A204.1 (cell line): Measurements from ENCODE around the gene ANKRD23.
"Not testable (repeated sequence)": the region's sequence is repeated elsewhere in the genome, so short reads cannot be mapped to it uniquely, and the experiment has no call there.

Experiments used
- FAIRE-seq: peaks from 2 replicates; lab custom pipeline; 2012; peaks lifted over from hg19 to GRCh38; lab: Jason Lieb, UNC

The ANKRD23 gene

GRCh38 chr2:96863056-96863455 is 19.2 kb upstream of the ANKRD23 start:
- FAIRE-seq: not testable (repeated sequence)

DNA sequence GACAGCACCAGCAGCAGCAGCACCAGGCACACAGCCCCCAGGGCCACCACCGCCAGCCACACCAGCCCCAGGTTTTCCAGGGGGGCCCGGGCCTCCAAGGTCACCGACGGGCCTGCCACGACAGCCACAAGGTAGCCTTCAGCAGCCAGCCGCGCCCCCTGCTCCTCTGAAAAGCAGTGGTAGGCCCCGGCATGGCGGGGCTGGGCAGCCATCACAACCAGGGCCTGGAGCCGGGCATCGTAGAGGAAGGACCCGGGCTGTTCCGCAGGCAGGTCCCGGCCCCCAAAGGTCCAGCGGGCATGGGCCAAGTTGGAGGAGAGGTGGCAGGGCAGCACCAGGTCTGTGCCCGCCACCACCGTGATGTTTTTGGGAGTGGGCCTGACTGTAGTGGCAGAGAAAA is 17.3 kb upstream of the ANKRD23 start:
- no peak for FAIRE-seq

DNA sequence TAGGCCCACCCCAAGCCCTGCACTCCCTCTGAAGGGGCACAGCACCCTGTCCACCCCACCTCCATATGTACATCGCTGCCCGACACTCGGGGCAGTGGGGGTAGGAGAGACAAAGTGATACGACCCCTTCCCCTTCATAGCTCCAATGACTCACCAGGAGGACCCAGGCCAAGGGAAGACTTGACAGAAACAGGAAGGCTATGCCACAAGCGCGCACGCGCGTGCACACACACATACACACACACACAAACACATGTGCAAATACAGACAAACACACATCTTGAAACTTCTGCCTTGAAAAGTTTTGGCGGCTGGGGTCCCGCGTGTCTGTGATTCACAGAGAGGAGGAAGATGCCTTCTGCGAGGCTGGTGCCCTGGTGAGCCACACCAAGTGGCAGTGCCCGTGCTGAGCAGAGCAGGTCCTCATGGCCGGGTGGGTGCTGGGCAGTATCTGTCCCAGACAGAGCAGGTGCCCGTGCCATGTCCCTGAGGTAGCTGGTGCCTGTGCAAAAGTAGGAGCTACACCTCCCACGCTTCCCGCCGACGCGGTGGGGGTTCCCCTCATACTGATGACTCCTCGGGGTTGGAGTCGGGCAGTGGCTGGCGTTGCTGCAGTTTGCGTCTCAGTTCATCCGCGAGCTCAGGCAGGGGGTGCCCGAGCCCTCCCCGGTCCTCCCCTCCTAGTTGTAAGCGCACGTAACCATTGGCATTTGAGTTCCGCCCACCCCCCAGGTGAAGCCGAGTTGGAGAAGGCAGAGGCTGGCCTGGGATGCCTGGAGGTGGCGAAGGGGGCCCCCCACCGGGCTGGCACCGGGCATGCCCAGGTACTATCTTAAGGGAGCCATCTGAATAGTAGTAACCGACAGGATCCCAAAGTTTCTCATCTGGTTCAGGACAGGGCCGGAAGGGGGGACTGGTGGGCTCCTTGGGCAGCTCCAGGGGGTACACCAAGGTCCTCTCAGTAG is 16.5 kb upstream of the ANKRD23 start:
- no peak for FAIRE-seq

- no peak for FAIRE-seq
Measured at GRCh38 chr2:96859681-96860064, 15.9 kb upstream of the ANKRD23 start.

GRCh38 chr2:96859099-96859649 is 15.4 kb upstream of the ANKRD23 start:
- FAIRE-seq: no peak

GRCh38 chr2:96857667-96858372 is 14.0 kb upstream of the ANKRD23 start, which contains the start of gene ANKRD39:
ANKRD39 (minus strand) TSS chr2:96858016; CDS start chr2:96857987, 29 bp downstream.
- FAIRE-seq: no peak

GRCh38 chr2:96856776-96857666 is 13.2 kb upstream of the ANKRD23 start:
- FAIRE-seq: no peak

DNA sequence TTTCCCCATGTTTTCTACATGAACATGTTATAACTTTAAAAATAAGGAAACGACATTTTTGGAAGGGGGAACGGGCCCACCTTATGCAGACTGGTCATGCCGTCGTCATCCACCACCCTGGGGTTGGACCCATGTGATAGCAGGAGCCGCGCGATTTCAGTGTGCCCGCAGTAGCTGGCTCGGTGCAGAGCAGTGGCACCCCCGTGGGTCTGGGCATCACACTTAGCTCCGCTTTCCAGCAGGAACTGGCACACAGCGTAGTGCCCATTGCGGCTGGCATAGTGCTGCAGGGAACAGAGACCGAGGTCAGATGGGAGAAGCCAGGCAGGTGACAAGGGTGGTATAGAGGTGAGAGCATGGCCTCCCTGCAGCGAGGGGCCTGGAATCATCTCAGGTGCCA is 9.5 kb upstream of the ANKRD23 start:
- no peak for FAIRE-seq

DNA sequence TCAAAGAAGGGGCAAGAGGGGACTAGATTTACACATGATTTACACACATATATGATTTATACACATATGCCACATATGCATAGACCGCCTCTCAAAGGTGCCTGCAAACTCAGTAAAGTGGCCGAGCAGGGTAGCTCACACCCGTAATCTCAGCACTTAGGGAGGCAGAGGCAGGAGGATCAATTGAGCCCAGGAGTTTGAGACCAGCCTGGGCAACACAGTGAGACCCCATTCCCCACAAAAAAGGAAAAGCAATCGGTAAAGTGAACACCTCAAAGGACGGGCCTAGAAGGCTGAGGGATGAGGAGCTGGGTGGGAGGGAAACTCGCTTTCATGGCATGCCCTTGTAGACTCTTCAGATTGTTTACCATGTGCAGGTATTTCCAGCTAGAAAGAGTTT is 8.8 kb upstream of the ANKRD23 start:
- no peak for FAIRE-seq

DNA sequence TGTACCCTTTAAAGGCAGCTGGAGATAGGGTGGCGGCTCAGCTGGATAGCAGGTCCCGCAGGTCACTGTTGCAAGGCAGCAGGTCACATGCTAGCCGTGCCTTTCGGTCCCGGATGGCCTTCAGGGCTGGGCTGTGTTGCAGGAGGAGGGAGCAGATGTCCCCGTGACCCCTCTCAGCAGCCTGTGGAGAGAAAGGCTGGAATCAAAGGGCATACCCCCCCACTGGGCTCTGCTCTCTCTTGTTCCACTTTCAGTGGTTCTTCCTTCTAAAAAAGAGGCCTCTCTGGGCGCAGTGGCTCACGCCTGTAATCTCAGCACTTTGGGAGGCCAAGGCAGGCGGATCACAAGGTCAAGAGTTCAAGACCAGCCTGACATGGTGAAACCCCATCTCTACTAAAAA is 4.4 kb upstream of the ANKRD23 start:
- no peak for FAIRE-seq

GRCh38 chr2:96847586-96847985 is 3.8 kb upstream of the ANKRD23 start:
- no peak for FAIRE-seq

- no peak for FAIRE-seq
Measured at GRCh38 chr2:96846825-96847224, 3.0 kb upstream of the ANKRD23 start.

DNA sequence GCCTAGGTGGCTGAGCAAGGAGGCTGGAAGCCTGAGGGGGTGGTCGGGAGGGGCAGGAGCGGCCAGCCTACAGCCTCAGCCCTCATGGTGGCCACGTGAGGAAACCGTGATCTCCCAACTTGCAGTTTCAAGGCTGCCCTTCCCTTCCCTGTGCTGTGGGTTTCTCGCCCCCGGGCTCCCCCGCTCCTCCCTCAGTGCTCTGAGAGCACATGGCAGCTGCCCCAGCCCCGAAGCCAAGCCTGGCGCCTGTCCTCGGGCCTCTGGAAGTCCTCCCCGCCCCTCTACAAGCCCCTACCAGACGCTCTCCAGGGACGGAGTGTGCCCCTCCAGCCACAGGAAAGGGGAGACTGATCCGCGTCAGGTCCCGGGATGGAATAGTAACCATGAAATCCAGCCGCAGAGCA is 586 bp upstream of the ANKRD23 start:
- no peak for FAIRE-seq

- no peak for FAIRE-seq
Measured at GRCh38 chr2:96842600-96842999, 1.2 kb downstream of the ANKRD23 start.

DNA sequence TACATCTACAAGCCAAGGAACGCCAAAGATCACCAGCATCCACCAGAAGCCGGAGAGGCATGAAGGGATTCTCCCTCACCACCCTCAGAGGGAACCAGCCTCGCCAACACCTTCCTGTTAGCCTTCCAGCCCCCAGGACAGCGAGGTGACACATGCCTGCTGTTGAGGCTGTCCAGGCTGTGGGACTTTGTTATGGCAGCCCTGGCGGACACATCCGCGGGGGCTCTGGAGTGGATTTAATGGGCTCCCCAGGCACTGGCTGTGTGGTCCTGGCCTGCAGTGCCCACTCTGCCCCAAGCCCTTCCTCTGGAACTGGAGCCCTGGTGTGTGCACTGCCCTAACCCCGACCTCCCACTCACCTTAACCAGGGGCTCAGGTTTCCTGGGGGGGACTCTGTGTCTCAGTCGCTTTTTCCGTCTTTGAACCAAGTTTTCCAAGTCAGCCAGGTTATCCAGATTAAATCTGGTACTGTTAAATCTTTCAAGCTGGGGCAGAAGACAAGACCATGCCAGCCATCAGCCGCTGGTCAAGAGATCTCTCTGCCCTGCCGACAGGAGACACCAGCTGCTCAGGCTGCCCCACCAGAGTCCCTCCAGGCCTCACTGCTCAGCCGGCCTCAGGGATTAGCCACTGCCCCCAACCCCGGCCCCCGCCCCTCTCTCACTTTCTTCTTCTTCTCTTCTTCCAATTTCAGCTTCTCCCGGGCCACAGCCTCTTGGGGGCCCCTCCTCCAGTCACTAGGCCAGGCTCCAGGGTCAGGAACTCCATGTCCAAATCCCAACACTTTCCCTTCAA is 1.9 kb downstream of the ANKRD23 start:
- FAIRE-seq: no peak

DNA sequence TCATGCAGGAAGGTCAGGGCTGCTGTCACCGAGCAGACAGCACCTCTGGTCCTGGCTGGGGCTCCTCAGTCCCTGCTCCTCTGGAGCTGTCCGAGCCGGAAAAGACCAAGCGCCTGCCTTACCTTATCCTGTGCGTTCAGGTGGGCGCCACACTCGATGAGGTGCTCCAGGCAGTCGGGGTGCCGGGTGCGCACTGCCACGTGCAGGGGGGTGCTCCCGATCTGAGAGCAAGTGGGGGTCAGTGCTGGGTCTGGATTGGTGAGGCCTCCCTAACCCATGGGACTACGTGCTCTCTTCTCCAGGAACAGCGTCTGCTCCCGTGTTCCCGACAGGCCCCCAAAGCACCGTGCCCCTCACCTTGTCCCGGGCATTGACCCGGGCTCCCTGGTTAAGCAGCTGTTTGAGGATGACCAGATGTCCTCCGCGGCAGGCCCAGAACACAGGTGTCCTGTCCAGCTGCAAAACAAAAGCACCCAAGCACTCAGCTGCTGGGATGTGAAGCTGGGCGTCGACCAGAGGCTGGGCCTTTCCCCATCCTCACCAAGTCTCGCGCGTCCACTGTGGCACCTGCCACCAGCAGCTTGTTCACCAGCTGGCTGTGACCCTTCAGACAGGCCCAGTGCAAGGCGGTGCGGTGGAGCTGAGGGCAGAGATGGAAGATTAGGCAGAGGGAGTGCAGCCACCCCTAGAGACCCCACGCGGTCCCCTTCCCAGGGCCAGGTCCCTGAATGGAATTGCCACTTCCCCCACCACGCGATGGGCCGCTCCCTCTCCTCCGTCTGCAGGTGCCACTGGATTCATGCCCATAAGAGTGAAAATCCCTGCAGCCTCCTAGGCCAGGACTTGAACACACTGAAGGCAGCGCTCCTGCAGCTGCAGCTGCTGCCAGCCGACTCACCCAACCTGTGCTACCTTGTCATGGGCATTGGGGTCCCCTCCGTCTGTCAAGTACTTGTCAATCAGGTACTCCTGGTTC is 3.7 kb downstream of the ANKRD23 start:
- no peak for FAIRE-seq

- FAIRE-seq: no peak
Measured at GRCh38 chr2:96839293-96839874, 4.4 kb downstream of the ANKRD23 start.

GRCh38 chr2:96838345-96839292 is 5.2 kb downstream of the ANKRD23 start:
- FAIRE-seq: no peak
